NOMO-1 treated with DMSO at 0.1 percent for 48 hours (cell line): ENCODE results near the gene ZBTB38.

Experiments used
- DNase-seq: peaks from one replicate; lab custom pipeline; 2025; ENCODE audit not compliant: unreplicated experiment; lab: John Stamatoyannopoulos, UW

Gene ZBTB38, protein sequence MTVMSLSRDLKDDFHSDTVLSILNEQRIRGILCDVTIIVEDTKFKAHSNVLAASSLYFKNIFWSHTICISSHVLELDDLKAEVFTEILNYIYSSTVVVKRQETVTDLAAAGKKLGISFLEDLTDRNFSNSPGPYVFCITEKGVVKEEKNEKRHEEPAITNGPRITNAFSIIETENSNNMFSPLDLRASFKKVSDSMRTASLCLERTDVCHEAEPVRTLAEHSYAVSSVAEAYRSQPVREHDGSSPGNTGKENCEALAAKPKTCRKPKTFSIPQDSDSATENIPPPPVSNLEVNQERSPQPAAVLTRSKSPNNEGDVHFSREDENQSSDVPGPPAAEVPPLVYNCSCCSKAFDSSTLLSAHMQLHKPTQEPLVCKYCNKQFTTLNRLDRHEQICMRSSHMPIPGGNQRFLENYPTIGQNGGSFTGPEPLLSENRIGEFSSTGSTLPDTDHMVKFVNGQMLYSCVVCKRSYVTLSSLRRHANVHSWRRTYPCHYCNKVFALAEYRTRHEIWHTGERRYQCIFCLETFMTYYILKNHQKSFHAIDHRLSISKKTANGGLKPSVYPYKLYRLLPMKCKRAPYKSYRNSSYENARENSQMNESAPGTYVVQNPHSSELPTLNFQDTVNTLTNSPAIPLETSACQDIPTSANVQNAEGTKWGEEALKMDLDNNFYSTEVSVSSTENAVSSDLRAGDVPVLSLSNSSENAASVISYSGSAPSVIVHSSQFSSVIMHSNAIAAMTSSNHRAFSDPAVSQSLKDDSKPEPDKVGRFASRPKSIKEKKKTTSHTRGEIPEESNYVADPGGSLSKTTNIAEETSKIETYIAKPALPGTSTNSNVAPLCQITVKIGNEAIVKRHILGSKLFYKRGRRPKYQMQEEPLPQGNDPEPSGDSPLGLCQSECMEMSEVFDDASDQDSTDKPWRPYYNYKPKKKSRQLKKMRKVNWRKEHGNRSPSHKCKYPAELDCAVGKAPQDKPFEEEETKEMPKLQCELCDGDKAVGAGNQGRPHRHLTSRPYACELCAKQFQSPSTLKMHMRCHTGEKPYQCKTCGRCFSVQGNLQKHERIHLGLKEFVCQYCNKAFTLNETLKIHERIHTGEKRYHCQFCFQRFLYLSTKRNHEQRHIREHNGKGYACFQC (N-terminal part only)

DNA sequence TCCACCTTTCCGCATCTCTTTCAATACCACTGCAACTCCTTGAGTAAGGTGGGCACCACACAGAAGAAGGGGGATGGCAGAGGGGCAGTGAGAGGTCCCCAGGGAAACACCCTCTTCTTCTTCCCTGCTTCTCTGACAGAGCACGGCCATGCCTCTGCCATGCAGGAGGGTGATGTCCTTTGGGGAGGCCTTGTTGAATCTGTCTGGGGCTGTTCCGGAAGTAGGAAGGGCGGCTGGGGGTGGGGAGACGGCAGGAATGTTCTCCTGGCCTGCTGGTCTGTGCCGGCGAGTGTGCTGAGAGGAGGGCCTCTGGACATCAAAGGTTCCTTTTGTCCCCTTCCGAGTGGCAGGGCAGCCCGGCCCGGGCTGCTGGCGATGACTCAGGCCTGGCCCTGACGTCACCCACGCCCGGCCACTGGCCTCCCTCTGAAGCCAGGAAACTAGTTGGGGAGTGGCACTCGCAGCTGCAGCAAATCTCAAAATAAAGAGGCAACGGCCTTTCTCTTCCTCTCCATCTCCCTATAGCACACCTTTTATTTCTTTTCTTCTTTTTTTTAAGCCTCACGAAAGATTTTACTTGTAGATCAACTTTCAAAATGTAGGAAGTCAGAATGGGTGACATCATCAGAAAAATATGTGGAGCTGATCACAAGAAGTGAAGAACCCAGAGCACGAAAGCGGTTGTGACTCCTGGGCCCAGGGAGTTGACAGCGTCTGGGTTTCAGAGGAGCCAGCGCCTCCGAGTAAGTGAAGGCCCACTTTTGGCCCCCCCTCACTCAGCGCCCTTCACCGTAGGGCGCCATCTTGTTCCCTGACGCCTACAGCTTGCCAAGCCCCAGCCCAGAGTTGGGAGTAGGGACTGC, at the start of gene ZBTB38:
TSS of gene ZBTB38 (plus strand) at position 443 of the 863 bp plus-strand sequence. CDS start 73,885 bp downstream, outside the sequence.
- DNase-seq, result peak; percentile 71

DNA sequence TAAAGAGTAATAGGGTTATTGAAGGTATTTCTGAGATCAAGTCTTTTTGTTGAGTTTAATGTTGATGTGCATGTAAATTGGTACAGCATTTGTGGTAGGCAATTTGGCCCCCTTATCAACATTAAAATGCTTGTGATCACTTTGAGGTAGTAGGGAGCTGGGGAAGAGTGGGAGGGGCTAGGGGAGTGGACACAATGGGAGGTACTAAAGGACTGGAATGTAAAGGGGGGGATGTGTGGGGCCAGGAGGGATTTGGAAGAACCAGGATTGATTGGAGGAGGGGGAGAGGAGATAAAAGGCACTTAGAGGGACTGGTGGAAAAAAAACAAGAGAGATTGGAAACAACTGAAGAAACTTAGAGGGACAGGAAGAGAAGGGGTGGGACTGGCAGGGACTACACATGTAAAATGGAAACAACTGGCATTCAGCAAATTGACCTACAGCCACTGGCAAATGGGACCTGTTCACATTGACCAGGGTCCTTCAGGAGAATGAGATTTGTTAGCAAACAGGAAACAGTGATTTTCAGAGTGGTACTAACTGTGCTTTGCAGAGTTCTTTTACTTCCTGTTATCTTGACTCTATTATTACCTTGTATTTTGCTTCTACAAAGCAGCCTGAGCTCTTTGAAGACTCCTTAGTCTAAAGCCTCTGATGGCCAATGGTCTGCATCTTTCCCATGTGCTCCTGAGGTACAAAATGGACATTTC, 47.8 kb upstream of the ZBTB38 start:
- peak; percentile 13 for DNase-seq

DNA sequence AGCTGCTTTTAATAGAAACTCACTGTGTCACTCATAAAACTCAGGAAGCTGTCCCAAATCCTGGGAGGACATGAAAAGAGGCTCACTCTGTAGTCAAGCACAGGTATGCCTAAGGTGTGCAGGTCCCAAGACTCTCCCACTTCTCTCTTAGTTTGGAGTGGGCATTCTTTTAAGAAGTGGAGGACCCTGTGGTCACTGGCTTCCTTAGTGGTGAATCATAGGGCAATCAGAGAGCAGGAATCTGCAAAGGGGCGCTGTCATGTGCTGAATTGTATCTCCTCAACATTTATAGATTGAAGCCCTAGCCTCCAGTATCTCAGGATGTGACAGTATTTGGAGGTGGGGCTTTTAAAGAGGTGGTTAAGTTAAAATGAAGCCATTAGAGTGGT, 47.2 kb upstream of the ZBTB38 start:
- no peak for DNase-seq

DNA sequence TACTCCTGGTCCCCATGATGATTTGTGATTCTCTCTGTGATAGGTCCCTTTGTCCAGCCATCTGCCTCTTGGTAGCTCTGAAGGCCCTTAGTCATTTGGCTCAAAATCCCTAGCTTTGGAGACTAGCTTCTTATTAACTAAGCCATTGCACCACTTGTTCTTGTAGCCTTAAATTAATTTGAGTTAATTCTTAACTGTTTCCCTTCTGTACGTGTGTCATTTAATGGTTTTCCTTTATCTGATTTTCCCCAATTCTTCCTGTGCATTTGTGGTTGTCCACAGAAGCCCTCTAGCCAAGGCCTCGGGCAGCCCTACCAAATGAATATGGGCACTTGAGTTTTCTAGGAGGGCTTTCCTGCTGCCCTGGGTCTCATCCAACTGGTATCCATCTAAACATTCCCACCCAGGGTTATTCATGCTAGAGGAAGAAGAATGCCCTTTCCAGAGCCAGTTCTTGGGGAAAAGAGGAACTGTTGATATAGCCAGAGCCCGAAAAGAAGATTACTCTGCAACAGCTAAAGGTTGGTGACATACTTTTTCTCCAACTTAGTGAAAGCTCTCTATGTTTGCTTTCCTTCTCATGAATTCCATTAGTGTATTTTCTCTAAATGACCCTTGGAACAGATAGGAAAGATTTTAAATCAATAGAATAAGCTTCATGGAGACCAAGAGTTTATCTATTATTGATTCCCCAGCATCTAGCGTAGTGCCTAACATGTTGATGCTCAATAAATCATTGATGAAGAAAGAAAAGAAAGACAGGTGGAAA, 44.2 kb upstream of the ZBTB38 start:
- no peak for DNase-seq

DNA sequence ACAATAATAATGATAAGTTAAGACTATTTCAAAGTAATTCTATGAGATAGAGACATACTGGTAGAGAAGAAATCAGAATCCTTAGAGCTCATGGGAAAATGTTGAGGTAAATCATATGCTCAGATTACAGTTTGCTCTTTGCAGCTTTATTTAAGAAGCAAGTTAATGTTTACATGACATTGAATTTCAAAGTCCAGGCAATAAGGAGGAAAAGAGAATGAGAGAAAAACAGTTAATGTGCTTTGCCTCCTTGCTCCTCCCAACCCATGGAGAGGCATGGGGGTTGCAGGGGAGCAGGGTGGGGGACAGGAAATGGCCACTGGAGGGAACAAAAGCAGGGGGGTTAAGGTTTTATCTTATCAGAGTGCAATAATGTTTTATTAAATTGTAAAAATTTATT, 42.2 kb upstream of the ZBTB38 start:
- no peak for DNase-seq

DNA sequence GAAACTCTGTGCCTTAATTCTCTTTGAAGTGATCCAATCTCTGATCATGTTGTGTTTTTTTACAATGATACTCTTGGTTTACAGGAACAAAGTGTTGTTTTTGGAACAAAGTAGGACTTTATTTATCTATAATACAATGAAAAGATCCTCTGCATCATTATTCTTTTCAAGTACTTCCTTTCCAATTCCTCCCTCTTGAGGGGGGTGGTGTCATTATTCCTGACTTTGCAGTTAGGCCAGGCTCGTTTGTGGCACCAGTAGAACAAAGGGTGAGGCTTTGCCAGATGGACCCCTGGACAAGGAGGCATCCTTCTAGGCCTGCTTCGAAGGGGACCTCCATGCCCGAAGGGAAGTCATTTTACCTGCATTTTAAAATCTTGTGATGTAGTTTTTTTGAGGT, 41.7 kb upstream of the ZBTB38 start:
- no peak for DNase-seq

DNA sequence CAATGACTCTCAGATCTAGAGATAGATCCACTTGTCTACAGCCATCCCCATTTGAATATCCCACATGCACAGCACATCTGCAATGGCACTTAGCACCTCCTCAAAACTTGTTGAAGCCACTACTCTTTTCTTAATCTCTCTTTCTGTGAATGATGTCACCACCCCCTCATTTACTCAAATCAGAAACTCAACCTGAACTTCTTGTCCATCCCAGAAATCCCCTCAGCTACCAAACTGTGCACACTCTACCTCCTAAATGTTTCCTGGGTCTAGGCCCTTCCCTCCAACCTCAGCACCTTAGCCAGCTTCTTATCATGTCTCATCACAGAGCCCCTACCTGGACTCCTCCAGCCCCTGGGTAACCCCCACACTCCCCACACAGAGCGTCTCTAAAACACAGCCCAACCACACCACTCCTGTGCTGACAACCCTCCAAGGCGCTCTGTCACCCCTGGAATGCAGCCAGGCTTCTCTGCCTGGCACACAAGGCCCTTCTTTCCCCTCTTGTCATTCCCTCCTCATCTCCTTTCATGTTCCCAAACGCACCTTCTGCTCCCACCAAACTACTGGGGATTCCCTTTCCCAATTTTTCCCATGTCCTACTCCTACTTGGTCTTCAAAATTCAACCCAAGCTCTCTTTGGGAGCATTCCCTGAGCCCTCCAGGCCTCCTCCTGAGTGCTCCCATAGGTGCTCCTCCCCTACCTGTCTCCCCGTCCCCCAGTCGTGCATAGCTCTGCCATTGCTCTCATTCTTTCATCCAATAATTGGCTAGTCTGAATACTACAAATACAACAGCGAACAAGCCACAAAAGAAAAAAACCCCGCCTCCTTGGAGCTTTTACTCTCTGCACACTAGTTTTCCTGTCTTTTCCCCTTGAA, 39.8 kb upstream of the ZBTB38 start:
- no peak for DNase-seq

DNA sequence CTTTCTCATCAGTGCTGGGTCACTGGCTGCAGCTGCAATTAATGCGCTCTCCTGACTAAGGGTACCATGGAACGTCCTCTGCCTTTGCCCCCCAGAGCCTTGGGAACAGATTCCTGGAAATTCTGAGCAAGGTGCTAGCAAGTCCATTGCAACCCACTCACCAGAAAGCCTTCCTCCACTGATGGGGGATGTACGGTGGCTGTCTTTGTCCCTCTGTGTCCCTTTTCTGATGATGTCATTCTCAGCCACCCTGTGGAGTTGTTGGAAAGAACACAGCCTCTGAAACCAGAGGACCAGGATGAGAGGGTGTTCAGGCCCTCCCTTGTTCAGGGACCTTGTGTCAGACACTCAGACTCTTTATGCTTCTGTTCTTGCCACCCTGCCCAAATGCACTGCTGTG, 38.1 kb upstream of the ZBTB38 start:
- DNase-seq, result no peak

DNA sequence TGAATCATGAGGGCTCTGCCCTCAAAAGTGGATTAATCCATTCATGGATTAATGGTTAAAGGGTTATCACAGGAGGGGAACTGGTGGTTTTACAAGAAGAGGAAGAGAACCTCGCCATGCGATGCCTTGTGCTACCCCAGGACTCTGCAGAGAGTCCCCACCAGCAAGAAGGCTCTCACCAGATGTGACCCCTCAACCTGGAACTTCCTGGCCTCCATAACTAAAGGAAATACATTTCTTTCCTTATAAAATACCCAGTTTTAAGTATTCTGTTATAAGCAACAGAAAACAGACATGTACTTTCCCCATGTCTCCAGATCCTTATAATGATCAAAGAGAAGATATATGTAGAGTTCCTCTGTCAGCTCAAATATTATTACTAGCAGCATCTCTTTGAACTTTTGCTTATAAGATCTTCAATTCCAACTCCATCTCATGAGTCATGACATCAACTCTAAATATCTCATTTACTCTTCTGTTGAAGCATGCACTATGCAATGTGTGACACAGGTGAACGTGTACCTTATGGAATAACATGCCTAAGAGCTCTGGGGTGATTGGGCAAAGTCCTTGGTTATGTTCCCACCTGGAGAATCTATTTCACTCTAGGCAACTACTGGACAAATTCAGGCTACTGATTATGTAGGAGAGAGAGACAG, 37.5 kb upstream of the ZBTB38 start:
- DNase-seq, result no peak

DNA sequence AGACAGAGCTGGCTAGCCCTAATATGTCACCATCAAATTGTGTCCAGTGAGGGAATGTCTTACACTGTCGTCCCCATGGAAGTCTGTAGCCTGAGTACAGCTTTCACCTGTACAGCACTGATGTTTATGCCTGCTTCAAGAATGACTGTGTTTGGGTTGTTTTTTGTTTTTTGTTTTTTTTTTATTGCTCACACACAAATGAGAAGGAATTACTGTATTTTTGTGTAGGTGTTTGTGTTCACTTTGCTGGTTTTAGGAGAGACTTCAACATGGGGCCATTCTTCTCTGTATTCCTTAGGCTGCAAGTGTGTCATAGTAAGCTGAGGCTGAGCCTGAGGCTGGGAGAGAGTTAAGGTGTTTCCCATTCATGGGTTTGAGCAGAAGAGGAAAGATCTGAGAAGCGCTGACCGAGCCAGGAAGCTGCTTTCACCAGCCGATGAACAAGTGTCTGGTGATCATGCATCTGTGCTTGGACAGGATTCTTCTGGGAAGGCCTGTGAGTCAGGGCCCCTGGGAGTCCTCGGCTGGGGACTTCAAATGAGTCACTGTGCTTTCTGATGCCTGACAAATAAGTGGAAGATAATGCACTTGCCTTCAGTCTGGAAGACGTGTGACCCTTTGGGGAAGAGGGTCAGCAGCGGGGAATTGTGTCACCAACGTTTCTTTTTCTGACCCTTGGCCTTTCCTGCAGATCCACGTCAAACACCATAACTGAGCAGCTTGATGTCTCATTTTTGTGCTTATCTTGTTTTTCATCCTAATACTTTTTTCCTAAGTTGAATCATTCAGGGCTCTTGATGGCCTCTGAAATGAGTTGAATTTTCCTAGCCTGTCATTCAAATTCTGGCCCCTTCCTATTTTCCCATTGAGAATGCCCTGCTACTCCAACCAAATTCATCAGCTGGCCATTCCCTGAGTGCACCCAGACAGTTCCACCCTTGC, 36.7 kb upstream of the ZBTB38 start:
- no peak for DNase-seq

DNA sequence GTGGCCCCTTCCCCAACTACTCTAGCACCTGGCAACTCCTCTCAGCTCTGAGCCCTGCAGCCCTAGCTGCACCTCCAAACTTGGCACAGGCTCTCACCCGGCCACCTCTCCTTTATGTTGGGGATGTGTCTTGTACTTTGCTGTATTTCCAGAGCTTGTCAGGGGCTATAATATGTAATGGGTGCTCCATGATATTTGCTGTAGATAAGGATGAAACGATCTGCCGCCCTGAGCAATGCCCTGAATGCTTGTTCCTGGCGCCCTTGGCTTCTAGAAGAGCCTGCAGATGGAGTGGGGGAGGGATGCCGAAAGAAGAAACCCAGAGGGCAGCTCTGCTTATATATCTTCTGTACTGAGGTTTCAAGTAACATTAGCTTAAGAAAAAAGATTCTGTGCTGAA, 35.9 kb upstream of the ZBTB38 start:
- no peak for DNase-seq

DNA sequence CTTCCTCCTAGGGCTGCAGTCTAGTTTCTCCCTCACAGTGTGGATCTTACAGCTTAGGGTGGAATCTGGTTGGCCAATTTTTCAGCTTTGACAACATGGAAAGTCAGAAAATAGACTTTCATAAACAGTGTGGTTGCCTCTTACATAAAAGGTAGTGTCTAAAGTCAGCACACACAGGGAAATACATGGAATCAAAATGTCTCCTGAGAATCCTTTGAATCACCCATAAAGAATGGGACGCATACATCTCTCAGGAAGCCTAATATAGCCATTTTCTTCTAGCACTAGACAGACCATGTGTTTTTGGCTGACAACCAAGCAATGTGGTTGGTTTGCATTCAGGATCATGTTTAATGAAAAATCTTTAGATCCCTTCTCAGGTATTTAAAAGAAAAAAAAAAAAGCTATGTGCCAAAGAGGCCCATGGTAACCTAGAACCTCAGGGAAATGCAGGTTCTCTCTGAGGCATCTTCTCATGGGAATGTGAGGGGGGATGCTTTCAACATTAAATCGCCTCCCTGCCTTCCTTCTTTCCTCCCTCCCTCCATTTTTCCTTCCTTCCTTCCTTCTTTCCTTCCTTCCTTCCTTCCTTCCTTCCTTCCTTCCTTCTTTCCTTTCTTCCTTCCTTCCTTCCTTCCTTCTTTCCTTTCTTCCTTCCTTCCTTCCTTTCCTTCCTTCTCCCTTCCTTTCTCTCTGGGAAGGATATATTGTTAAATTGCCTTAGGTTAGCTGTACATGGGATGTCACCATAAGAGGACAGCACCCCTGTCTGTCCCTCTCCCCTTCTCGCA, 34.3 kb upstream of the ZBTB38 start:
- no peak for DNase-seq

DNA sequence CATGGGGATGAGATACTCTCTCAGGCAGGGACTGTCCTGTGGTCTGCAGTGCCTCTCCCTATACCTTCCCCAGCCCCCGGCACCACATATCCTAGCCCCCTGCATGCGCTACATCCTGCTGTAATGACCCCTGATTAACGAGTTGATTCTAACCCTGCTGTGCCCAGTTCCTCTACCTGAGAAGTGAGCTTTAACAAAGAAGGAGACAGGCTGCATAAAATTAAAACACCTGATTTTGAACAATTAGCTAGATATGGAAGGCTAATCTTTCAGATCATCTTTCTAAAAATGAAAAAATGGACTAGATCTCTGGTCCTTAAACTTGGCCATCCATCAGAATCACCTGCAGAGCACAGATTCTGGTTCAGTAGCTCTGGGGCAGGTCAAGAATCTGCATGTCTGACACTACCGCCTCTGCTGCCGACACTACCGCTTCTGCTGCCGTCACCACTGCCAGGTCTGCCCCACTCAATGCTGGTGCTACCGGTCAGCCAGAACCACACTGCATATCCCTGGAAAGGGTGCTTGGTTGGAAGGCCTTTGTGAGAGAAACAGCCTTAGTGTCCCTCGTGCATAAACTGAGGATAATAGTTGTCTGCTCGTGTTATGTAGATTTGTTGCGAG, 33.6 kb upstream of the ZBTB38 start:
- DNase-seq, result no peak

DNA sequence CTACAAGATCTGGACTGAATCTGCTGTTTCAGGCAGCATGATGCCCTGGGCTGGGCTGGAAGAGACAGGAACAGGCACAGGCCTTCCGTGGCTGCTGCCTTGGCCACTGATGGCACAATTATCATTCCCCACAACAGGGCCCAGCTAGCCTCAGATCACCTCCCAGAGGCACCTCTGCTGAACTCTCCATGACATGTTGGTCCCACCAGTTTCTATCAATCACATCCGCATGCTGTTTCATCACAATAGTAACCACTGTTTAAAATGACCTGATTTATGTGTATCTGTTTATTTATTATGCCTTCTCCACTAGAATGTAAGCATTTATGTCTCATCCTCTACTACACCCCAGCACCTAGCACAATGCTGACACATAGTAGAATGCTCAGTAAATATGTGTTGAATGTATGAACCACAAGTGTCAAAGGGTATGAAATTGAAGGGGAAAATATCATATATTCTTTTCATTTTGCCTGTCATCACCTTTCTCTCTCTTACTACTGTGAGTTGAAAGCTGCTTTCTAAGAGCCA, 32.7 kb upstream of the ZBTB38 start:
- no peak for DNase-seq
